IPS-18c (cell line): ENCODE measurements around the gene CLCA2.

Source experiments
- H3K4me3 ChIP-seq: 2 replicates; pipeline ENCODE4 v1.7.0; 2013; ENCODE audit warnings: low read depth, mild to moderate bottlenecking, low read length, moderate library complexity; ENCODE audit not compliant: insufficient read depth
- H3K9me3 ChIP-seq: one replicate; pipeline ENCODE4 v1.6.1; 2013; ENCODE audit warnings: mild to moderate bottlenecking, low read length, moderate library complexity; ENCODE audit not compliant: control insufficient read depth, insufficient read depth

CLCA2 gene

GRCh38 chr1:86419277-86419903 is 4.6 kb upstream of the CLCA2 start:
- no peak overlapping the region for H3K4me3 ChIP-seq
- no peaks in the 10 kb centered on the region for H3K9me3 ChIP-seq

- no peak overlapping the region for H3K4me3 ChIP-seq
- no peaks in the 10 kb centered on the region for H3K9me3 ChIP-seq
Measured at GRCh38 chr1:86421601-86422280, 2.2 kb upstream of the CLCA2 start.

- Histone ChIP-seq H3K4me3 (no peak overlapping the region), H3K9me3 (no peaks in the 10 kb centered on the region)
Measured at GRCh38 chr1:86423473-86423872, 498 bp upstream of the CLCA2 start.

DNA sequence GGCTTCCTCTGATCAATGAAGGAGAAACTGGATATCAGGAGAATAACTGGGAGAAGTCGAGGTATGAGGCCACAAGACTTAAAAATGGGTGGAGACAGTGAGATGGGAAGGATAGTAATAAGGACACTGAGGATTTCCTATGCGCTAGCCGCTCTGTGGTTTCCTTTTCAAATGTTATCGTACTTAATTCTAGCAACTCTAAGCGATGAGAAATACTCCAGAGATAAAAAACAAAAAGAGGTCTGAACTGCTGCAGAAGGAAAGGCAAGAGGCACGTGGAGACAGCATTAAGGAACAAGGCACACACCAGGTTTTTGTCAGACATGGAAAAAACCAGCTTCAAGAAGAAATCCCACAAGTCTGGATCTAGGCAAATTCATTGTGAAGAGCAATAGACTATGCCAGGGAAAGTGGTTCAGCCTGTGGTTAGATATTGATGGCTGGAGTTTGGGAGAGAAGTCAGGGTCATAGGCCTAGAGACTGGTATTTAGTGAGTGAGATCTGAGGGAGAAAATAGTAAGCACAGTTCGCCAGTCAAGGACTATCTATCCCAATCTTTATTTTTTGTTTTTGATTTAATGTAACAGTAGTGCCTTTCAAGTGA is 5.3 kb downstream of the CLCA2 start:
- H3K9me3 ChIP-seq = no peaks in the 10 kb centered on the region
- no peak overlapping the region for H3K4me3 ChIP-seq

GRCh38 chr1:86429835-86430234 is 5.9 kb downstream of the CLCA2 start:
- Histone ChIP-seq H3K9me3 (no peaks in the 10 kb centered on the region), H3K4me3 (no peak overlapping the region)

GRCh38 chr1:86430376-86430775 is 6.4 kb downstream of the CLCA2 start:
- Histone ChIP-seq H3K4me3 (no peak overlapping the region), H3K9me3 (no peaks in the 10 kb centered on the region)

DNA sequence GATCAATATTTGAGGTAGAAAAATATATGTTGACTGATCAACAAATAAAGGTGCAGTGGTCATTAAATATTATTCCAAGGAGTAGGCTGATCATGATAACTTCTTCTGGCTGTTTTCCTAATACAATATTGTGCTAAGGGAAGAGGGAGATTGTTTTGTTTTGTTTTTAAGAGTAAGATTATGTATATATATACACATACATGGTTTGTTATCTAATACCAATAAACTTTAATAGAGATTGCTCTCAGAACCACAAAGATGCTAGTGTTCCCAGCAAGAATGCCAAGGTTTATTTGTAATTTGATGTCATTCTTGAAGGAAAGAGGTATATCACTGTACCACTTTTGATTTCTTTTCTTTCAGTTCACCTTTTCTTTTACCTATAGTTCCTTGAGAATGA is 10.1 kb downstream of the CLCA2 start:
- Histone ChIP-seq H3K9me3 (no peaks in the 10 kb centered on the region), H3K4me3 (no peak overlapping the region)

- H3K4me3 ChIP-seq = no peak overlapping the region
Measured at GRCh38 chr1:86435327-86435726, 11.4 kb downstream of the CLCA2 start.

DNA sequence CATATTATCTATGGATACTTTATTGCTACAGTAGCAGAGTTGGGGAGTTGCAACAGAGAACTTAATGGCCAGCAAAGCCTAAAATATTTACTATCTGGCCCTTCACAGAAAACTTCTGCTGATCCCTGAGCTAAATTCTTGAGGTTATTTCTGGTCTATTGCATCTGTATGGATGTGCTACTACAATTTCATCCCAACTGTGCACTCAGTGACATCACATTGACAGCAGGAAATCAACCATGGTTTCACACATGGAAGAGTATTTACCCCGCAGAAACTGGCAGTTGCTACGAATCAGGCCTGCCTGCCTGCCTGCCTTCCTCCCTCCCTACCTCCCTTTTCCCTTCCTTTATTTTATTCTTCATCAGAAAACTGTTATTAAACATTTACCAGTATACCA is 12.1 kb downstream of the CLCA2 start:
- Histone ChIP-seq H3K9me3 (peaks cover 3% of the 10 kb centered on the region), H3K4me3 (no peak overlapping the region)

More at GRCh38 chr1:86435327-86435726, 11.4 kb downstream of the CLCA2 start:
- peaks cover 3% of the 10 kb centered on the region for H3K9me3 ChIP-seq

GRCh38 chr1:86441581-86441980 is 17.6 kb downstream of the CLCA2 start:
- Histone ChIP-seq H3K9me3 (peaks cover 3% of the 10 kb centered on the region), H3K4me3 (no peak overlapping the region)

GRCh38 chr1:86441997-86442396 is 18.0 kb downstream of the CLCA2 start:
- Histone ChIP-seq H3K9me3 (peaks cover 3% of the 10 kb centered on the region), H3K4me3 (no peak overlapping the region)

DNA sequence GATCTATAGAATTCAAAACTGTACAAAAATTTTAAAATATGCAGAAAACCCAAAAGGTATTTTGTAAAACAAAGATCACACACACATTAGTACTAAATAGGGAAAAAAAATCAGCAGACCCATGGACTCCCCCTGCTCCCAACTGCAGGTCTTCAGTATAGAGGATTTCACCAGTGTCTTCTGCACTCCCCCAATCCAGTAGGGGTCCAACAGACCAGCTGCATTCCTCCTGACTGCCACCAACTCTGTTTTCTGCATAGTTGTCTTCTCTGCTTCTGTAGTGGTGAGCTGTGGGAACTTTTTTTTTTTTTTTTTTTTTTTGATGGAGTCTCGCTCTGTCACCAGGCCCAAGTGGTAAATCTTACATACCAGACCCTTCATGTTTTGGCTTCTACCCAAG is 21.9 kb downstream of the CLCA2 start:
- Histone ChIP-seq H3K9me3 (no peaks in the 10 kb centered on the region), H3K4me3 (no peak overlapping the region)

- H3K9me3 ChIP-seq = no peaks in the 10 kb centered on the region
Measured at GRCh38 chr1:86447198-86447790, 23.3 kb downstream of the CLCA2 start.

DNA sequence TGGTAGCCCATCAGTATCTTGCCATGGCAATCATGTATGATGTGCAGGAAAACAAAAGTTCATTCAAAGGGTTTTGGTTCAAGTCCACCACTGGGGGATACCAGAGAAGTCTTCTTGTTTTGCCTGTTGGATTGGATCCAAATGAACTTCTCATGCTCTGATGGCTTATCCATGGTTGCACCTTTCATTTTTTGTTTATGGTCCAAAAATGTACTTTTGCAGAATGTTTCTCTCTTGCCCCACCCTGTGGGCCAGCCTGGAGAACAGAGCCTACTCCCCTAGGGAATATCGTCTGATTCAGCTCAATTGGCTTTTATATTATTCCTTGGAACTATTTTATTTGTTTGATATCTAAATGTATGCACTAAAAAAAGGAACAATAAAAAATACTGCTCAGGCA is 24.7 kb downstream of the CLCA2 start:
- Histone ChIP-seq H3K9me3 (no peaks in the 10 kb centered on the region), H3K4me3 (no peak overlapping the region)

More at GRCh38 chr1:86447198-86447790, 23.3 kb downstream of the CLCA2 start:
- H3K4me3 ChIP-seq = no peak overlapping the region

GRCh38 chr1:86449103-86449502 is 25.1 kb downstream of the CLCA2 start:
- Histone ChIP-seq H3K9me3 (no peaks in the 10 kb centered on the region), H3K4me3 (no peak overlapping the region)

GRCh38 chr1:86450847-86451246 is 26.9 kb downstream of the CLCA2 start:
- H3K4me3 ChIP-seq = no peak overlapping the region
- H3K9me3 ChIP-seq = no peaks in the 10 kb centered on the region

GRCh38 chr1:86453664-86454063 is 29.7 kb downstream of the CLCA2 start:
- no peaks in the 10 kb centered on the region for H3K9me3 ChIP-seq

GRCh38 chr1:86455073-86455472 is 31.1 kb downstream of the CLCA2 start:
- no peak overlapping the region for H3K4me3 ChIP-seq
- H3K9me3 ChIP-seq = no peaks in the 10 kb centered on the region

More at GRCh38 chr1:86453664-86454063, 29.7 kb downstream of the CLCA2 start:
- no peak overlapping the region for H3K4me3 ChIP-seq
